Hepatocyte (in vitro differentiated cells): ENCODE measurements around the gene ATP1B4.

Source experiments
- EZH2 ChIP-seq: fragments of 200-600 bp; sonication (generic); IDR thresholded peaks from 2 replicates; pipeline ENCODE4 v1.6.1; 2016; ENCODE audit warnings: antibody characterized with exemption, mild to moderate bottlenecking, borderline replicate concordance
- TF ChIP-seq, protein P1 (sequence below): fragments of 200-600 bp; sonication (generic); IDR thresholded peaks from 2 replicates; pipeline ENCODE4 v1.5.1; 2016; ENCODE audit warnings: antibody characterized with exemption, mild to moderate bottlenecking; ENCODE audit not compliant: poor library complexity

DNA sequence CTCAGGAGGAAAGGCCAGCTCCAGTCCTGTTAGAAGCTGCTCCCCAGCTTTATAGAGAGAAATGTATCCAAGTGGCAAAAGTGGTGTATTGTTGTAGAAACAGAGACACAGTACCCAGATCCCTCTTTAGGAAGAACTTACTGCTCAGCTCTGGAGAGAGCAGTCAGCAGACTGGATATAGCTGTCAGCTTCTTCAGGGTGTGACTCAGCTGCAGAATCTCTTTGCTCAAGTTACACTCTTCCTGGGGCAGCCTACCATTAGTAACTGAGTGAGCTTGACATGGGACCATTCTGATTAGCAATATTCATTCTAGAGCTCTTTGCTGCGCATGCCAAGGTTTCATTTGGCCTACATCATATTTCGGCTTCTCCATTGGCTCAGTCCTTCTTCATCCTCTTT, 40.5 kb downstream of the ATP1B4 start:
- TF ChIP-seq, protein P1, sequence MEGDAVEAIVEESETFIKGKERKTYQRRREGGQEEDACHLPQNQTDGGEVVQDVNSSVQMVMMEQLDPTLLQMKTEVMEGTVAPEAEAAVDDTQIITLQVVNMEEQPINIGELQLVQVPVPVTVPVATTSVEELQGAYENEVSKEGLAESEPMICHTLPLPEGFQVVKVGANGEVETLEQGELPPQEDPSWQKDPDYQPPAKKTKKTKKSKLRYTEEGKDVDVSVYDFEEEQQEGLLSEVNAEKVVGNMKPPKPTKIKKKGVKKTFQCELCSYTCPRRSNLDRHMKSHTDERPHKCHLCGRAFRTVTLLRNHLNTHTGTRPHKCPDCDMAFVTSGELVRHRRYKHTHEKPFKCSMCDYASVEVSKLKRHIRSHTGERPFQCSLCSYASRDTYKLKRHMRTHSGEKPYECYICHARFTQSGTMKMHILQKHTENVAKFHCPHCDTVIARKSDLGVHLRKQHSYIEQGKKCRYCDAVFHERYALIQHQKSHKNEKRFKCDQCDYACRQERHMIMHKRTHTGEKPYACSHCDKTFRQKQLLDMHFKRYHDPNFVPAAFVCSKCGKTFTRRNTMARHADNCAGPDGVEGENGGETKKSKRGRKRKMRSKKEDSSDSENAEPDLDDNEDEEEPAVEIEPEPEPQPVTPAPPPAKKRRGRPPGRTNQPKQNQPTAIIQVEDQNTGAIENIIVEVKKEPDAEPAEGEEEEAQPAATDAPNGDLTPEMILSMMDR, result no peak
- no peak for TF ChIP-seq EZH2
